Endothelial cell (in vitro differentiated cells): ENCODE measurements around the gene CST6. TPM values are rescaled to one million over a fixed set of nuclear protein-coding genes. Genes with fewer than 3 reads are reported as not detected.

Source experiments
- DNase-seq: peaks from one replicate; pipeline ENCODE4 v3.0.0; 2021; ENCODE audit warnings: low spot score
- H3K27ac Mint-ChIP-seq: one replicate; pipeline ENCODE4 v1.8.0; 2021; ENCODE audit warnings: mixed read lengths, inconsistent platforms; ENCODE audit not compliant: unreplicated experiment
- H3K27me3 Mint-ChIP-seq: one replicate; pipeline ENCODE4 v1.8.0; 2021; ENCODE audit warnings: mild to moderate bottlenecking, moderate library complexity, mixed read lengths, inconsistent platforms; ENCODE audit not compliant: unreplicated experiment
- H3K36me3 Mint-ChIP-seq: one replicate; pipeline ENCODE4 v1.8.0; 2021; ENCODE audit warnings: mild to moderate bottlenecking, low read depth, mixed read lengths, inconsistent platforms; ENCODE audit not compliant: unreplicated experiment
- H3K4me1 Mint-ChIP-seq: one replicate; pipeline ENCODE4 v1.8.0; 2021; ENCODE audit warnings: mild to moderate bottlenecking, mixed read lengths, inconsistent platforms; ENCODE audit not compliant: unreplicated experiment
- H3K4me3 Mint-ChIP-seq: one replicate; pipeline ENCODE4 v1.8.0; 2021; ENCODE audit warnings: mild to moderate bottlenecking, mixed read lengths, inconsistent platforms; ENCODE audit not compliant: unreplicated experiment
- H3K9me3 Mint-ChIP-seq: one replicate; pipeline ENCODE4 v1.8.0; 2021; ENCODE audit warnings: mixed read lengths, inconsistent platforms; ENCODE audit not compliant: unreplicated experiment
- total RNA-seq: library from RNA; stranded (reverse); fragmentation: NEBNext Ultra II Directional; extraction: Animal tissue kit (Norgen Biotek cat#: 25700); gene quantifications from one replicate; pipeline ENCODE4 v1.2.1, GENCODE V29; 2021; ENCODE audit not compliant: unreplicated experiment
- TF ChIP-seq, protein P1 (sequence below): fragments of 200-600 bp; sonication (generic); IDR thresholded peaks from one replicate; pipeline ENCODE4 v1.5.0; 2021; ENCODE audit warnings: antibody characterized with exemption; ENCODE audit not compliant: unreplicated experiment

Gene CST6
- total RNA-seq, 1 donor from 2014 or later, result not detected

DNA sequence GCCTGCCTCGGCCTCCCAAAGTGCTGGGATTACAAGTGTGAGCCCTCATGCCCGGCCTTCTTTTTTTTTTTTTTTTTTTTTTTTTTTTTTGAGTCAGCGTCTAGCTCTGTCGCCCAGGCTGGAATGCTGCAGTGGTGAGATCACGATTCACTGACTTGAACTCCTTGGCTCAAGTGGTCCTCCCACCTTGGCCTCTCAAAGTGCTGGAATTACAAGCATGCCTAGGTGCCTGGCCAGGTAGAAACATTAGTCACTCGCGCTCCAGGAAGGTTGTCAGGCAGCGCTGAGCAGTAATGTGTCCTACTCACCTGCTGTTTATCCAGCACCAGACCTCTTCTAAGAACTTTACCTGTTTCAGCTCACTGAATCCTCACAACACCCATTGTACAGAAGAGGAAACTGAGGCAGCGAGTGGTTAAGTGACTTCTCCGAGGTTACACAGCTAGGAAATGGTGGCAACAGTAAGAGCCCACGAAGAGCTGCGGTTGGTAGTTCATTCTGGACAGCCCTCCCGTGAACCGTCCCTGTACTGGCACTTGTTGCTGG, 496 bp upstream of the CST6 start:
- H3K4me1 Mint-ChIP-seq, result peaks cover 12% of the 10 kb centered on the region
- no peak overlapping the region for H3K4me3 Mint-ChIP-seq
- peaks cover 4% of the 10 kb centered on the region for H3K36me3 Mint-ChIP-seq
- H3K9me3 Mint-ChIP-seq, result no peaks in the 10 kb centered on the region
- DNase-seq, result no peak
- H3K27ac Mint-ChIP-seq, result no peak overlapping the region
- TF ChIP-seq, protein P1, sequence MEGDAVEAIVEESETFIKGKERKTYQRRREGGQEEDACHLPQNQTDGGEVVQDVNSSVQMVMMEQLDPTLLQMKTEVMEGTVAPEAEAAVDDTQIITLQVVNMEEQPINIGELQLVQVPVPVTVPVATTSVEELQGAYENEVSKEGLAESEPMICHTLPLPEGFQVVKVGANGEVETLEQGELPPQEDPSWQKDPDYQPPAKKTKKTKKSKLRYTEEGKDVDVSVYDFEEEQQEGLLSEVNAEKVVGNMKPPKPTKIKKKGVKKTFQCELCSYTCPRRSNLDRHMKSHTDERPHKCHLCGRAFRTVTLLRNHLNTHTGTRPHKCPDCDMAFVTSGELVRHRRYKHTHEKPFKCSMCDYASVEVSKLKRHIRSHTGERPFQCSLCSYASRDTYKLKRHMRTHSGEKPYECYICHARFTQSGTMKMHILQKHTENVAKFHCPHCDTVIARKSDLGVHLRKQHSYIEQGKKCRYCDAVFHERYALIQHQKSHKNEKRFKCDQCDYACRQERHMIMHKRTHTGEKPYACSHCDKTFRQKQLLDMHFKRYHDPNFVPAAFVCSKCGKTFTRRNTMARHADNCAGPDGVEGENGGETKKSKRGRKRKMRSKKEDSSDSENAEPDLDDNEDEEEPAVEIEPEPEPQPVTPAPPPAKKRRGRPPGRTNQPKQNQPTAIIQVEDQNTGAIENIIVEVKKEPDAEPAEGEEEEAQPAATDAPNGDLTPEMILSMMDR, result no peak
- H3K27me3 Mint-ChIP-seq, result peaks cover 13% of the 10 kb centered on the region

DNA sequence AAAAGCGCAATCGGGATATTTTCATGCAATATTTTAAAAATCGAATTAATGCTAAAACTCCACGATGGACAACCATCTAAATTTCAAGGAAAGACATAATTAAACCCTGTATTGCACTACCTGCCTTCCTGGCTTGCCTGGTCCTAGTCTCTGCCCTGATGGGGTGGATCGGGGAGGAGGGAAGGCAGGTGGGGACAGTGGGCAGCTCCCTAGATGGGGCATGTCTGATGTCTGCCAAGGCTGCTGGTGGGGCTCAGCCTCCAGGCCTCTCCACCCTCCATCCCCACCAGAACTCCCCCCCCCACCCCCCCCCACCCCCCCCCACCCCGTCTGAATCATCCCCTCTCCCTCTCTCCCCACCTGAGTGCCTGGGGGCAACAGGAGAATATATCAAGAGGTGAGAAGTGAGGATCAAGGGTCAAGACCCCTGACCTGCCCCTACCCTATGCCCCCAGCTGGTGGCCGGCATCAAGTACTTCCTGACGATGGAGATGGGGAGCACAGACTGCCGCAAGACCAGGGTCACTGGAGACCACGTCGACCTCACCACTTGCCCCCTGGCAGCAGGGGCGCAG, 650 bp downstream of the CST6 start:
- H3K36me3 Mint-ChIP-seq, result peaks cover 4% of the 10 kb centered on the region
- H3K27me3 Mint-ChIP-seq, result peaks cover 16% of the 10 kb centered on the region
- DNase-seq, result no peak
- TF ChIP-seq, protein P1, result no peak
- H3K4me3 Mint-ChIP-seq, result no peak overlapping the region
- peaks cover 12% of the 10 kb centered on the region for H3K4me1 Mint-ChIP-seq
- no peak overlapping the region for H3K27ac Mint-ChIP-seq
- H3K9me3 Mint-ChIP-seq, result no peaks in the 10 kb centered on the region

DNA sequence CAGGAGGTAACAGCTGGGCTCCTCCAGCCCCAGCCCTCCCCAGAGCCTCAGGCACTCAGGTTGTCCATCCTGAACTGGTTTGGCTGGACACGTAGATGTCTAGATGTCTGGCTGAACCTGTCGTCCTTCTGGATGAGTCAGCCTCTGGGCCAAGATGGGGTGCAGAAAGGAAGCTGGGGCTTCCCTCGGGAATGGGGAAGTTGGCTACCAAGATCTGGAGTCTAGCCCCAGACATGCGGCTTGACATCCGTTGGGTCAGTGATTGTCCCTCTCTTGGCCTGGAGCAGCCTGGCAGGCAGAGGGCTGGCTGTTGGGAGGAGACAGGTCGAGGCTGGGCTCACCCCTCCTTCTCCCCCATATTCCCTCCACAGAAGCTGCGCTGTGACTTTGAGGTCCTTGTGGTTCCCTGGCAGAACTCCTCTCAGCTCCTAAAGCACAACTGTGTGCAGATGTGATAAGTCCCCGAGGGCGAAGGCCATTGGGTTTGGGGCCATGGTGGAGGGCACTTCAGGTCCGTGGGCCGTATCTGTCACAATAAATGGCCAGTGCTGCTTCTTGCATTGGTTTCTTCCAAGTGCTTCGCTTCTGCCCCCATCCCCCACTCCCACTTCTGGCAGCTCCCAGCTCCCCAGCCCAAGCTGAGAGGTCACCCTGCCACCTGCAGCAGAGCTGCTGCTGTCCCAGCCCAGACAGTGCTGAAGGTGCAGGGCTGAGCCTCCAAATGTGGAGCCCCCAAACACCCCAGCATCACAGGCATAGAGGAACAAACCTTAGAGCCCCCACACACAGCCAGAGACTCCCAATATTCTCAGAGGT, 1.3 kb downstream of the CST6 start:
- DNase-seq, result no peak
- Mint-ChIP-seq H3K36me3 (peaks cover 4% of the 10 kb centered on the region), H3K27ac (no peak overlapping the region), H3K4me3 (no peak overlapping the region), H3K4me1 (peaks cover 8% of the 10 kb centered on the region), H3K27me3 (peaks cover 16% of the 10 kb centered on the region), H3K9me3 (no peaks in the 10 kb centered on the region)
- TF ChIP-seq, protein P1, result no peak

DNA sequence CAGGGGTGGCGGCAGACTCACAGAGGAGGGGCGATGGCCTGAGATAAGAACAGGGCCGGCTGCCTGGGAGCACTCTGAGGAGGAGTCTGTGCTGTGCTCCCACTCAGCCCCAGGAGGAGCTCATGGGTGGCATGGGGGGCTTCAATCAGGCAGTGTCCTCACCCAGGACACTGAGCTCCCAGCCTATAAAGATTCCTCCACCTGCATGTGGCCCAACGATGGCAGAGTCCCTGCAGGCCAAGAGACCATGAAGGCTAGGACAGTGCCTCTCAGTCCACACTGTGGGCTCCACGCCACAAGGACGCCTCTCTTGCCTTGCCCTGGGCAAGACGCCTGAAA, 1.9 kb downstream of the CST6 start:
- H3K9me3 Mint-ChIP-seq, result no peaks in the 10 kb centered on the region
- no peak for DNase-seq
- H3K27ac Mint-ChIP-seq, result no peak overlapping the region
- H3K4me1 Mint-ChIP-seq, result peaks cover 2% of the 10 kb centered on the region
- no peak overlapping the region for H3K4me3 Mint-ChIP-seq
- TF ChIP-seq, protein P1, result no peak
- peaks cover 4% of the 10 kb centered on the region for H3K36me3 Mint-ChIP-seq
- peaks cover 14% of the 10 kb centered on the region for H3K27me3 Mint-ChIP-seq

DNA sequence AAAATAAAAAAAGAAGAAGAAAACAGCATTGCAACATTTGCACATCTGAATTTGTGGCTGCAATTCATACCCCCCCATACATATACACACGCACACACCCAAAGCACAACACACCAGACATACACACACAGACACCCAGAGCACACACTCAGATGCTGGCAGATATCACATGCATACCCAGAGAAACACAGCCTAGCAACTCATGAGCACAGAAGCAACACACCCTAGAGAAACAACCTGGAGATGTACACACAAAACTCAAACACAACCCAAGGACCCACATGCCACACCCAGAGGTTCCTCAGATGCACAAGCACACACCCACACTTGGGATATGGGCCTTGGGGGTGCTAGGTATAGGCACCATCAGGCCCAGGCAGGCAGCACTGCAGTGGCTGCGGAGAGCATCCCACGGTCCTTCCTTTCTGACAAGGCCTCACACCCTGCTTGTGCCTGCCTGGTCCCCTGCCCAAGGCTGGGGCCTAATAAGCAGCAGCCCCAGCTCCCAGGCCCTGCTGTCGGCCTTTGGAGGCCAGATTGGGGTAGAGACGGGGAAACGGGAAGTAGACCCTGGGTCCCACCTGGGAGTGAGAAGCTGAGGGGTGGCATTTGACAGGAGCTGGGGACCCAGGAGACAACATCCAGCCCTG, 3.1 kb downstream of the CST6 start:
- no peak for DNase-seq
- Mint-ChIP-seq H3K4me1 (no peaks in the 10 kb centered on the region), H3K27me3 (peaks cover 14% of the 10 kb centered on the region), H3K36me3 (peaks cover 4% of the 10 kb centered on the region), H3K9me3 (no peaks in the 10 kb centered on the region), H3K27ac (no peak overlapping the region), H3K4me3 (peak overlapping the region; percentile 30)
- TF ChIP-seq, protein P1, result no peak
